ENCODE data around the gene SIGLEC9. TPM values are rescaled to one million over a fixed set of nuclear protein-coding genes. Genes with fewer than 3 reads are reported as not detected.

The SIGLEC9 gene
- total RNA-seq, 1 donor from 2014 or later: 0.18 TPM

DNA sequence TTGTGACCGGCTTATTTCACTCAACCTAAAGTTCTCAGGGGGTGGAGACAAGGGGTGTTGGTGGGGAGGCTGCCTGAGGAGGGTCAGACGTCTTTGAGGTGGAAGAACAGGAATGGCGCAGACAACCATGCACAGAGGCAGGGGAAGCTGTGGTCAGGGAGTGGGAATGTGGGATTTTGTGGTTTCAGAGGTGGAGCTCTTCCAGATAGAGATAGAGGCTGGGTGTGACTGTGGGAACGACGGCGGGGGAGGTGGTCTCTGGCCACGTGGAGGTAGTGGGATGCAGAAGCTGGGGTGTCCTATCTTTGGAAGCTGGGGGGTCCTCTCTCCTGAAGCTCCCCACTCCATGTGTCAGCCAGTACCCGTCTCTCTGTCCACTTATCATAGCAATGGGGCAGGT lies 34.2 kb upstream of the SIGLEC9 start:
- no peak overlapping the region for H3K27ac Mint-ChIP-seq
- intact Hi-C loops (cut with micrococcal nuclease): loop anchor here (5.0 kb wide), 1 partner anchor 158 kb away; no protein-coding TSS in a partner anchor
- H3K4me1 Mint-ChIP-seq (ENCODE audit: low read depth): no peaks in the 10 kb centered on the region
- no peak for DNase-seq (ENCODE audit: low spot score)
- no peaks in the 10 kb centered on the region for H3K9me3 Mint-ChIP-seq
- H3K36me3 Mint-ChIP-seq (ENCODE audit: low read depth): no peaks in the 10 kb centered on the region
- H3K27me3 Mint-ChIP-seq (ENCODE audit: low read depth): no peaks in the 10 kb centered on the region
- H3K4me3 Mint-ChIP-seq (ENCODE audit: low read depth): no peak overlapping the region

DNA sequence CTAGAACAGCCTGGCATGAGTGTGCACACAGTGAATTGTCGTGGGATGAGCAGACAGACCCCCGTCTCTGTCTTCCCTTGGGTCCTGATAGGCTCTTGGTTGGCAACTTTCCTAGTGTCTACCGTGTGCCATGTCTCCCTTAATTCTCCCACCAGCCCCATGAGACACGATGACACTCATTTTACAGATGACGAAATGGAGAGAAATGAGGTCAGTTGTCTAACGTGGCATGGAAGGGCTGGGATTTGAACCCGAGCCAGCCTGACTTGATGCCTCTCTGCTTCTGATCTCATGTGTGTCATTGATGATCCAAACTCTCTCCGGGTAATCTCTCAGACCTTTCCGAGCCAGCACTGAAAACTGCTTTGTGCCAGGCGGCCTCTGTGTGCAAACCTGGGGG lies 33.6 kb upstream of the SIGLEC9 start:
- Mint-ChIP-seq H3K27me3 (ENCODE audit: low read depth) (no peaks in the 10 kb centered on the region), H3K4me1 (ENCODE audit: low read depth) (no peaks in the 10 kb centered on the region), H3K36me3 (ENCODE audit: low read depth) (peaks cover 3% of the 10 kb centered on the region), H3K4me3 (ENCODE audit: low read depth) (no peak overlapping the region), H3K9me3 (no peaks in the 10 kb centered on the region), H3K27ac (no peak overlapping the region)
- intact Hi-C loops (cut with micrococcal nuclease): loop anchor here (5.0 kb wide), 1 partner anchor 159 kb away; no protein-coding TSS in a partner anchor
- no peak for DNase-seq (ENCODE audit: low spot score)

DNA sequence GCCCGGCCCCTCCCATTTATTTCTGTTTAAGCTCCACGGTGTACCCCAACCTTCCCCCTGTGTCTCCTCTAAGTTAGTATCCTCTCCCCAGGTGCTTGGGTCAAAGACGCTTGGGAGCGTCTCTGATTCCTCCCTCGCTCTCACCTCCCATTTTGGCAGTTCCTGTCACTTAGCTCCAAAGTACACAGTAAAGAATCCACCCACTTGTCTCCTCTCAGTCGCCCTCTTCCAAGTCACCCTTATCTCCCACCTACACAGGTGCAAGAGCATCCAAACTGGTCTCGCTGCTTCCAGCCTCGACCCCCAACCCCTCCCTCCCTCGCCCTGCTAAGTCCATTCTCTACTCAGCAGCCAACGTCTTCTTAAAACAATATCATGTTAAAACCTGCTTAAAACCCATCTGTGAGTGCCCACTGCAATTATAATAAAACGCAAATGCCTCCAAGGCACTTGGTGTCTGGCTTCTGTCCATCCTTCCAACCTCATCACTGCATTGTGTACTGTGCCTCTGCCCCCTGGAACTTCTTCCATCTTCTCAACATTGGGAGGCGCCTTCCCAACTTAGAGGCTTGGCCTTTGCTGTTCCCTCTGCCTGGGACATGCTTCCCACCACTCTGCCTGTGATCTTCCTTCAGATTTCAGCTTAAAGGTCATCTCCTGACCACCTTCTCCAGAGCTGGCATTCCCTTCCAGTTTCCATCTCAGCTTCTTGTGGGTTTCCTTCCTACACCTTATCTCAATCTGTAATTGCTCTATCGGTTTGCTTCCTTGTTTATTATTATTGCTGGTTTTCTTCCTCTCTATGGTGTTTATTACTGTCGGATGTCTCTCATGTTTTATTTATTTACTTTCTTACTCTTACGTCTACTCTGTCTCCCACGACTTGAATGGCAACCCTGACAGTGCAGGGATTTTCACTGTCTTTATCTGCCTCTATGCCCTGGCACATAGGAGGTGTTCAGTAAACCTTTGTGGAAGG lies 32.5 kb upstream of the SIGLEC9 start:
- Mint-ChIP-seq H3K4me1 (ENCODE audit: low read depth) (peaks cover 7% of the 10 kb centered on the region), H3K36me3 (ENCODE audit: low read depth) (peaks cover 10% of the 10 kb centered on the region), H3K27ac (no peak overlapping the region), H3K27me3 (ENCODE audit: low read depth) (no peaks in the 10 kb centered on the region), H3K4me3 (ENCODE audit: low read depth) (no peak overlapping the region), H3K9me3 (no peaks in the 10 kb centered on the region)
- DNase-seq (ENCODE audit: low spot score): no peak
- intact Hi-C loops (cut with micrococcal nuclease): loop anchor here (5.0 kb wide), 1 partner anchor 160 kb away; no protein-coding TSS in a partner anchor

DNA sequence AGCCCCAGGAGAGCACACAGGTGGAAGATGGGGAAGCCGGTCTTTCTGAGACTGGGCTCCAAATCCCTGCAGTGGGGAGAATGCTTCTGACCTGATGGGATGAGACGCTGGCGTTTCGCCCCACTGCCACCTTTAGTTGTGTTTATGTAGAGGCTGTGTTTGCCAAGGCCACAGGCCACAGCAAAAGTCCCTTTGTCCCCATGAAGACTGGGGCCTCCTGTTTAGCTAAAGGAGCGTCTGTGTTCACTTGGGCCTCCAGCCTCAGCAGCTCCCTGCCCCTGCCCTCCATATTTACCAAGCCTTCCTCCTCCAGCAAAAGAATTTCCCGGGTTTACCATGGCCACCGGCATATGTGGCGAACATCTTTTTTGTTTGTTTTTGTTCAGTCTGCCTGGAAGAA lies 31.6 kb upstream of the SIGLEC9 start:
- DNase-seq (ENCODE audit: low spot score): no peak
- Mint-ChIP-seq H3K36me3 (ENCODE audit: low read depth) (peaks cover 19% of the 10 kb centered on the region), H3K4me1 (ENCODE audit: low read depth) (peaks cover 9% of the 10 kb centered on the region), H3K27me3 (ENCODE audit: low read depth) (no peaks in the 10 kb centered on the region), H3K27ac (no peak overlapping the region), H3K4me3 (ENCODE audit: low read depth) (no peak overlapping the region), H3K9me3 (no peaks in the 10 kb centered on the region)
- intact Hi-C loops (cut with micrococcal nuclease): loop anchor here (5.0 kb wide), 1 partner anchor 161 kb away; no protein-coding TSS in a partner anchor

DNA sequence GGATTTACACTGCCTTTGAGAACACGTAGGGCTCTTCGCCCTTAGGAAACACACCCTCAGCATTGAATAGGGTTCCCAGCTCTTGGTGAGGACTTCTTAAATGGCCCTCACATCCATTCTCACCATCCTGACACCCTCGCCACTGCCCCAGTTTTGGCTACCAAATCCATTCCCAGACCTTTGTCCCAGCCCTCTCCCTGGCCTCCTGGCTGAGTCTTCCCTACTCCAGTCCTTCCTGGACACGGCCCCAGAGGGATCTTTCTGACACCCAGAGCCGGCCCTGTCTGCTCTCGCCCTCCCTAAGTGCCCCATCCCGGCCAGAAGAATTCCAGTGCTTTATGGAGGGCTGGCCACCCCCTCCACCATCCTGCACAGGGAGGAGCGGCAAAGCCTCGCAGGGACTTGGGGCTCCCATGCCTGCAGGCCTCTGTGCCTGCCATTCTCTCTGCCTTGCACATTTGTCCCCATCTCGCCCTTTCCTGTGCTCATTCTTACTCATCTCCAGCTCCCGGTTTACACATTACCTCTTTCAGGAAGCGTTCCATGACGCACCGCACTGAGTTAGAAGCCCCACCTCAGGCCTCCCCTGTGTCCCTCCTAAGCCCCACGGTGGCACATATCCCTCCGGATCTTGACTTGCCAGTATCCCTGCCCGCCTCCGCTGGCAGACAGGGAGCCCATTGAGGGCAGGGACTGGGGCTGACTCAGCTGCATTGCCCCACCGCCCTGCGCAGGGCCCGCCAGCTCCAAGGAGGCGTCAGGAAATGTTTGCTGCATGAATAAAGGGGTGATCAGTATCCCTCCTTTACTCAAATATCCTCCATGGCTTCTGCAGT lies 31.0 kb upstream of the SIGLEC9 start:
- Mint-ChIP-seq H3K27me3 (ENCODE audit: low read depth) (no peaks in the 10 kb centered on the region), H3K36me3 (ENCODE audit: low read depth) (peaks cover 22% of the 10 kb centered on the region), H3K27ac (no peak overlapping the region), H3K9me3 (no peaks in the 10 kb centered on the region), H3K4me1 (ENCODE audit: low read depth) (peaks cover 9% of the 10 kb centered on the region), H3K4me3 (ENCODE audit: low read depth) (no peak overlapping the region)
- intact Hi-C loops (cut with micrococcal nuclease): loop anchor here (5.0 kb wide), 1 partner anchor 161 kb away; no protein-coding TSS in a partner anchor
- DNase-seq (ENCODE audit: low spot score): no peak

DNA sequence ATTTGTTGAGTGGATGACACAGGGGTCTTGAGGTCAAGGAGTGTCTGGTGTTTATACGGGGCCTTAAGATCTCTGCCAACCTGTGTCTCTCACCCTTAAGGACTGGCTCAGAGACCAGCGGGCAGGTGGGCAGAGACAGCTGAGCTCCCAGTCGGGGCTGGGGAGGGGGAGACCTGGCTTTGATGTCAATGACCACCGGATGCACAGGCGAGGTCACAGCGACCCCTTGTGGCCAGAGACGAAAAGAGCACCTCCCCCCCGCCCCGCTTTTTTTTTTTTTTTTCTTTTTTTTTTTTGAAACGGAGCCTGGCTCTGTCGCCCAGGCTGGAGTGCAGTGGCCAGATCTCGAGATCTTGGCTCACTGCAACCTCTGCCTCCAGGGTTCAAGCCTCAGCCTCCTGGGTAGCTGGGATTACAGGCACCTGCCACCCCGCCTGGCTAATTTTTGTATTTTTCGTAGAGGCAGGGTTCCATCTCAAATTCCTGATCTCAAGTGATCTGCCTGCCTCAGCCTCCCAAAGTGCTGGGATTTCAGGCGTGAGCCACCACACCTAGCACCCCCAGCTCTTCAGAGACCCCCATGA lies 29.9 kb upstream of the SIGLEC9 start:
- Mint-ChIP-seq H3K4me3 (ENCODE audit: low read depth) (no peak overlapping the region), H3K27me3 (ENCODE audit: low read depth) (no peaks in the 10 kb centered on the region), H3K36me3 (ENCODE audit: low read depth) (peaks cover 25% of the 10 kb centered on the region), H3K4me1 (ENCODE audit: low read depth) (peaks cover 9% of the 10 kb centered on the region), H3K27ac (no peak overlapping the region), H3K9me3 (no peaks in the 10 kb centered on the region)
- intact Hi-C loops (cut with micrococcal nuclease): loop anchor here (5.0 kb wide), 1 partner anchor 162 kb away; no protein-coding TSS in a partner anchor
- DNase-seq (ENCODE audit: low spot score): no peak

DNA sequence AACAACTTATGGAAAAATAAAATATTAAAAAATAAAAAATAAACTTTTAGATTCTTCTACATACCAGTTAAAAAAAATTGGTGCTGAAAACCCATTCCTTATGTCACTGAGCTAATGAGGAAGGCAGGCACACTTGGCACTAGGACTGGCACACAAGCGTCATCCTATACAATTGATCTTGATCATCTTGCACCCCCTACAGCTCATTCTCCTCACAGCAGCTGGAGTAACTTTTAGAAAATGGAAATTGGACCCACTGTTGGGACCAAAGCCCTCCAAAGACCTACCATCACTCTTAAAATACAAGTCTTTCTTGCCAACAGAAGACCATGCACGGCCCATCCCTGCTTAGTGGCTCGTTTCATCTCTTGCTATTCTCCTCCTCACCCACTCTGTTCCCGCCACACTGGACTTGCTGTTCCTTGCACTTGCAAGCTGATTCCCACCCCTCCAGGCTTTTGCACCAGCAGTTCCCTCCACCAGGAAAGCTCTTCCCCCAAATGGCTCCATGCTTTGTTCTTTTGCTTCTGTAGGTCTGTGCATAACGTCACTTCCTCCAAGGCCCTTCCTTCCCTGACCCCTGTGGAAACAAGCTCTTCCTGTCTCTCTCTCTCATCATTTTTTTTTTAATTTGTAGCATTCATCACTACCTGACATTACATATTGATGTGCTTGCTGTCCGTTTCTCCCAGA lies 28.1 kb upstream of the SIGLEC9 start:
- DNase-seq (ENCODE audit: low spot score): no peak
- Mint-ChIP-seq H3K4me1 (ENCODE audit: low read depth) (peaks cover 9% of the 10 kb centered on the region), H3K4me3 (ENCODE audit: low read depth) (no peak overlapping the region), H3K36me3 (ENCODE audit: low read depth) (peaks cover 30% of the 10 kb centered on the region), H3K27me3 (ENCODE audit: low read depth) (no peaks in the 10 kb centered on the region), H3K9me3 (no peaks in the 10 kb centered on the region), H3K27ac (no peak overlapping the region)
- intact Hi-C loops (cut with micrococcal nuclease): no loop called here

DNA sequence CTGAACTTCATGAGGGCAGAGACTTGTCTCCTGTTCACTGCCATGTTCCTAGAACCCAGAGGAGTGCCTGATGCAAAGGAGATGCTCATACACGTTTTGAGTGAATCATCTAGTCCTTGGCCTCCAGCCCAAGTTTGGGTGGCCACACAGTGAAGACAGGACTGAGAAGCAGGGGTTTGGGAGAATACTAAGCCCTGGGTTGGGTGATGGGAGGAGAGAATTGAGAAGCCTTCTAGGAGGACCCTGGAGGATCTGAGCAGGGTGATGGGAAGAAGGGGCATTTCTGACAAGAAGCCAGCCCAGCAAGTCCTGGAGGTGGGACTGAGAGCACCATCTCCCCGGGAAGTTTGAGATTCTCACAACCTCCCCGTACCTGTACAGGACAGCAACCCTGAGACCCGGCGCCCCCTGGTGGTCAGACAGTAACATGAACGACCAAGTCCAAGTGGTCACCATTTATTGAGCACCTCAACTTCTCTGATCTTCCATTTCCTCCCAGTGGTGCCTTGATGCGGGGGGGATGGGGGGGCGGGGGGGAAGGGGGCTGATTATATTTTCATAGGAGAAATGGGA lies 27.5 kb upstream of the SIGLEC9 start:
- Mint-ChIP-seq H3K4me1 (ENCODE audit: low read depth) (peaks cover 10% of the 10 kb centered on the region), H3K27me3 (ENCODE audit: low read depth) (no peaks in the 10 kb centered on the region), H3K9me3 (no peaks in the 10 kb centered on the region), H3K36me3 (ENCODE audit: low read depth) (peaks cover 35% of the 10 kb centered on the region), H3K27ac (no peak overlapping the region), H3K4me3 (ENCODE audit: low read depth) (no peak overlapping the region)
- DNase-seq (ENCODE audit: low spot score): peak; percentile 53
- intact Hi-C loops (cut with micrococcal nuclease): no loop called here

DNA sequence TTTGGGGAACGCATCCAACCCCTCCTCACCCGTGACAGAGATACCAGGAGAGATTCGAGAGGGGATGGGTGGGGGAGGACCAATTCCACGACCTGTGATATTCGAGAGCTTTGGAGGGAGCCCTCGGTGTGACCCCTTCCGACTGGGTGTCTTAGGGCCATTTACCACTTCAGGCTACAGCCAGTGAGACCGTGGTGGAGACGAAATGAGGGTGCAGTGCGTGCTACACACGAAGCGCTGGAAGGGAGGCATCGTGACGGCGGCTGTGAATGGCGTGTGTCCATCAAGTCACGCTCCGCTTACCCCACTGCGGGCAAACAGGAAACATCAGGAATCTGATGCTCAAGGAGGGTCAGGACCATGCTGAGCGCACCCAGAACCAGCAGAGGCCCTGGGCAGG lies 26.9 kb upstream of the SIGLEC9 start:
- H3K36me3 Mint-ChIP-seq (ENCODE audit: low read depth): peaks cover 40% of the 10 kb centered on the region
- H3K4me1 Mint-ChIP-seq (ENCODE audit: low read depth): peaks cover 15% of the 10 kb centered on the region
- H3K9me3 Mint-ChIP-seq: no peaks in the 10 kb centered on the region
- H3K4me3 Mint-ChIP-seq (ENCODE audit: low read depth): no peak overlapping the region
- no peaks in the 10 kb centered on the region for H3K27me3 Mint-ChIP-seq (ENCODE audit: low read depth)
- DNase-seq (ENCODE audit: low spot score): no peak
- no peak overlapping the region for H3K27ac Mint-ChIP-seq
- intact Hi-C loops (cut with micrococcal nuclease): no loop called here

DNA sequence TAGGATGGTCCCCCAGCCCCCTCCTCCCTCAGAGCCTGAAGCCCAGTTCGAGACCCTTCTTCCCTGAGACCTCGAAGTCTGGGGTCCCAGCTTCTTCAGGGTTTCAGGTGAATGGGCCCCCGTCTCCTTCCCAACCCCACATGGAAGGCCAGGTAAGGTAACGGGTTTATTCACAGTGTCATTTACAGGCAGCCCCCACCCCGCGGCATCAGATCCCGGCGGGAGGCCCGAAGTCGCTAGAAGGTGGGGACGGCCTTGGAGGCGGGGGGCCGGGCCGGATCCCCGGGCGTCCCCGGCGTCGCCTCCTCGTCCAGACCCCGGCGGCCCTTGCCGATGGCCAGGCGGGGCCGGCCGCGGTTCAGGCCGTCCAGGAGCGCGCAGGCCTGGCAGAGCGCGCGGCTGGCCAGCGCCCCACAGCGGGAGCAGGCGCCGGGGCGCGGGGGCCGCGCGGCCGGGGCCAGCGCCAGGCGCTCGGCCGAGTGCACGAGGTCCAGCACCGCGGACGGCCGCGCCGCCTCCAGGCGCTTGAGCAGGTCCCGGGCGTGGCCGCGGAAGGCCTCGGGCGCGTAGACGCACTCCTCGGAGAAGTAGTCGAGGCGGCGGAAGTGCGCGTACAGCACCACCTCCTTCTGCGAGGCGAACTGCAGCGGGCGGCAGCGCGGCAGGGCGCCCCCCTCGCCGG lies 26.2 kb upstream of the SIGLEC9 start:
- peaks cover 16% of the 10 kb centered on the region for H3K4me1 Mint-ChIP-seq (ENCODE audit: low read depth)
- no peak overlapping the region for H3K27ac Mint-ChIP-seq
- intact Hi-C loops (cut with micrococcal nuclease): no loop called here
- H3K36me3 Mint-ChIP-seq (ENCODE audit: low read depth): peaks cover 46% of the 10 kb centered on the region
- no peaks in the 10 kb centered on the region for H3K9me3 Mint-ChIP-seq
- H3K4me3 Mint-ChIP-seq (ENCODE audit: low read depth): no peak overlapping the region
- H3K27me3 Mint-ChIP-seq (ENCODE audit: low read depth): no peaks in the 10 kb centered on the region
- DNase-seq (ENCODE audit: low spot score): no peak

DNA sequence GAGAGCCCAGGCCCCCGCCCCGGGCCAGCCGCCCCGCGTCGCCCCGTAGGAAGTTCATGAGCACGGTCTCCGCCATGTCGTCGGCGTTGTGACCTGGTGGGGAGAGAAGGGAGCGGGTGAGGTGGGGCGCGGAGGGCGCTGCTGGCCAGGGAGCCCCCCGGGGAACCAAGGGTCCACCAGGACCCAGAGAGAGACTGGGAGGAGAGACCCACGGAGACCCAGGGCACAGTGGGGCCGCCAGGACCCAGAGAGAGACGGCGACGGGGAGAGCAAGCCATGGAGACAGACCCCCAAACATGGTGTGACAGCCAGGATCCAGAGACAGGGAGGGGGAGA lies 25.7 kb upstream of the SIGLEC9 start:
- DNase-seq (ENCODE audit: low spot score): no peak
- intact Hi-C loops (cut with micrococcal nuclease): no loop called here
- Mint-ChIP-seq H3K4me3 (ENCODE audit: low read depth) (no peak overlapping the region), H3K27me3 (ENCODE audit: low read depth) (no peaks in the 10 kb centered on the region), H3K4me1 (ENCODE audit: low read depth) (peaks cover 16% of the 10 kb centered on the region), H3K27ac (no peak overlapping the region), H3K9me3 (no peaks in the 10 kb centered on the region), H3K36me3 (ENCODE audit: low read depth) (peaks cover 49% of the 10 kb centered on the region)
